RWPE2 (cell line): ENCODE measurements around the gene CCDC149.

Experiments
- ATAC-seq: fragments of 200-7000 bp; cut with Tn5 transposase; 3 replicates; pipeline ENCODE4 v1.9.1; 2021; ENCODE audit warnings: low read depth
- DNase-seq: peaks from one replicate; pipeline ENCODE4 v3.0.0-alpha.2; 2020; ENCODE audit warnings: low spot score
- H3K27ac ChIP-seq: fragments of 450-650 bp; 2 replicates; pipeline ENCODE4 v1.5.1; 2017; ENCODE audit warnings: mild to moderate bottlenecking; ENCODE audit not compliant: poor library complexity, severe bottlenecking
- H3K27me3 ChIP-seq: fragments of 250-450 bp; sonication (Bioruptor Pico); 2 replicates; pipeline ENCODE4 v1.5.1; 2021; ENCODE audit warnings: mild to moderate bottlenecking, moderate library complexity; ENCODE audit not compliant: insufficient read depth, poor library complexity, severe bottlenecking
- H3K36me3 ChIP-seq: fragments of 250-450 bp; sonication (Bioruptor Pico); 2 replicates; pipeline ENCODE4 v1.5.1; 2020; ENCODE audit warnings: low read depth, mild to moderate bottlenecking, moderate library complexity
- H3K4me1 ChIP-seq: fragments of 250-450 bp; sonication (Bioruptor Pico); 2 replicates; pipeline ENCODE4 v1.5.1; 2021; ENCODE audit warnings: mild to moderate bottlenecking, moderate library complexity; ENCODE audit not compliant: insufficient read depth, poor library complexity, severe bottlenecking
- H3K4me3 ChIP-seq: fragments of 250-450 bp; sonication (Bioruptor Pico); 2 replicates; pipeline ENCODE4 v1.5.1; 2021; ENCODE audit warnings: mild to moderate bottlenecking, moderate library complexity; ENCODE audit not compliant: severe bottlenecking
- H3K9me3 ChIP-seq: fragments of 250-450 bp; sonication (Bioruptor Pico); 2 replicates; pipeline ENCODE4 v1.5.1; 2021; ENCODE audit warnings: mild to moderate bottlenecking, moderate library complexity; ENCODE audit not compliant: severe bottlenecking
- CTCF ChIP-seq: fragments of 450-650 bp; IDR thresholded peaks from one replicate; pipeline ENCODE4 v1.5.1; 2017; ENCODE audit warnings: mild to moderate bottlenecking, moderate library complexity; ENCODE audit not compliant: poor library complexity, severe bottlenecking

CCDC149 gene

GRCh38 chr4:24806206-24806990 lies 106.4 kb downstream of the CCDC149 start:
- no peaks in the 10 kb centered on the region for H3K36me3 ChIP-seq
- peaks cover 11% of the 10 kb centered on the region for H3K4me1 ChIP-seq
- no peak overlapping the region for H3K27ac ChIP-seq
- TF ChIP-seq CTCF, result no peak
- ATAC-seq, result no peak
- no peak for DNase-seq
- H3K27me3 ChIP-seq, result no peaks in the 10 kb centered on the region
- no peak overlapping the region for H3K4me3 ChIP-seq
- H3K9me3 ChIP-seq, result no peaks in the 10 kb centered on the region

DNA sequence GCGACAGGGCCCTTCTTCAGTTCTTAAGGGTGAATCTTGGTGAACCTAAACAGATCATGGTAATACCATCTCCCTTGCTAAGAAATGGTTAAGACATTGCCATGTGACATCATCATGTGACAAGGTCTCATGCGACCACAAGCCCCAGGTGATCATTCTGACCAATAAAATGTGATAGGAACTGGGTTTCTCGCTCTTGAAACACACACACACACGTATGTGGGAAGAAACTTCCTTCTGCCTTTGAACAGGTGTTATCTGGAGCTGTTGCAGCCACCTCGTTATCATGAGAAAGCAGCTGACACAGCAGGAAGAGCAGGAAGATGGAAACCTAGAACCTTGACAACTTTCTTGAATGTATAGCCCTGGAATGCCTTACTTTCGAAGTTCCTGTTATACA lies 107.3 kb downstream of the CCDC149 start:
- Histone ChIP-seq H3K4me3 (no peak overlapping the region), H3K27me3 (no peaks in the 10 kb centered on the region), H3K27ac (no peak overlapping the region), H3K4me1 (peaks cover 11% of the 10 kb centered on the region), H3K36me3 (no peaks in the 10 kb centered on the region), H3K9me3 (no peaks in the 10 kb centered on the region)
- TF ChIP-seq CTCF, result no peak
- DNase-seq (no peak), ATAC-seq (no peak)

GRCh38 chr4:24805067-24805466 lies 107.8 kb downstream of the CCDC149 start:
- Histone ChIP-seq H3K9me3 (no peaks in the 10 kb centered on the region), H3K4me1 (peaks cover 11% of the 10 kb centered on the region), H3K27me3 (no peaks in the 10 kb centered on the region), H3K27ac (no peak overlapping the region), H3K36me3 (no peaks in the 10 kb centered on the region), H3K4me3 (no peak overlapping the region)
- TF ChIP-seq CTCF, result no peak
- DNase-seq (no peak), ATAC-seq (peak; percentile 73)

- TF ChIP-seq CTCF, result no peak
- DNase-seq (no peak), ATAC-seq (no peak)
- Histone ChIP-seq H3K36me3 (no peaks in the 10 kb centered on the region), H3K4me3 (no peak overlapping the region), H3K9me3 (no peaks in the 10 kb centered on the region), H3K27ac (no peak overlapping the region), H3K4me1 (peaks cover 11% of the 10 kb centered on the region), H3K27me3 (no peaks in the 10 kb centered on the region)
Measured at GRCh38 chr4:24802648-24803047, 110.2 kb downstream of the CCDC149 start.

GRCh38 chr4:24801136-24801855 lies 111.5 kb downstream of the CCDC149 start:
- no peaks in the 10 kb centered on the region for H3K27me3 ChIP-seq
- peaks cover 11% of the 10 kb centered on the region for H3K4me1 ChIP-seq
- ATAC-seq (no peak), DNase-seq (no peak)
- H3K4me3 ChIP-seq, result no peak overlapping the region
- no peak for TF ChIP-seq CTCF
- no peaks in the 10 kb centered on the region for H3K36me3 ChIP-seq
- H3K9me3 ChIP-seq, result no peaks in the 10 kb centered on the region
- H3K27ac ChIP-seq, result no peak overlapping the region
